T-cell (primary cell): ENCODE data around the gene PITX1. TPM values are rescaled to one million over a fixed set of nuclear protein-coding genes. Genes with fewer than 3 reads are reported as not detected.
A peak's percentile ranks its signal among the peaks of the same experiment; 100 is the strongest.

Source experiments
- ATAC-seq, 4 experiments: fragments of 200-7000 bp in 3 of 4; fragments of 150-1000 bp in 1 of 4; cut with Tn5 transposase; replicated peaks in 1 of 4; 1 replicate in 3 of 4; 2 replicates in 1 of 4; pipeline ENCODE4 v1.10.0; 2021; ENCODE audit warnings: moderate library complexity in 3 of 4, mild to moderate bottlenecking in 2 of 4, moderate number of reproducible peaks in 1 of 4
- CTCF ChIA-PET, 2 donors: fragments of 300-600 bp; sonication (Branson Sonifier 250); formaldehyde crosslinking; loops; one replicate each; lab custom pipeline; 2022; ENCODE audit warnings: antibody characterized with exemption in 2 of 2; lab: Charles Lee
- POLR2A ChIA-PET, 2 donors: fragments of 300-600 bp; sonication (Branson Sonifier 250); formaldehyde crosslinking; loops; one replicate each; lab custom pipeline; 2022; ENCODE audit warnings: antibody characterized with exemption in 2 of 2; lab: Charles Lee
- DNase-seq, 35 experiments: peaks; one replicate each; pipeline versions ENCODE4 v3.0.0 to v3.0.0-alpha.2; 2013 to 2023
- H3K27ac ChIP-seq: one replicate; pipeline ENCODE4 v1.5.1; 2013; ENCODE audit warnings: low read length
- H3K27me3 ChIP-seq, 2 experiments: replicated peaks in 1 of 2; 1 replicate in 1 of 2; 2 replicates in 1 of 2; pipeline versions ENCODE4 v1.6.1 to v1.7.0; 2013; ENCODE audit warnings: low read length in 1 of 2, mixed read lengths in 1 of 2; ENCODE audit not compliant: control insufficient read depth in 2 of 2, insufficient read depth in 2 of 2; ENCODE audit errors: extremely low read depth in 1 of 2
- H3K36me3 ChIP-seq, 2 donors: 1 replicate in 1 of 2; 2 replicates in 1 of 2; pipeline versions ENCODE4 v1.6.1 to v1.7.0; 2013; ENCODE audit warnings: low read length in 1 of 2; ENCODE audit not compliant: control insufficient read depth in 2 of 2, insufficient read depth in 1 of 2; ENCODE audit errors: extremely low read depth in 1 of 2
- H3K4me1 ChIP-seq, 2 experiments: 1 replicate in 1 of 2; 2 replicates in 1 of 2; pipeline versions ENCODE4 v1.6.1 to v1.7.0; 2013; ENCODE audit warnings: low read length in 2 of 2, mixed read lengths in 1 of 2; ENCODE audit not compliant: insufficient read depth in 2 of 2, control insufficient read depth in 1 of 2; ENCODE audit errors: extremely low read depth in 1 of 2
- H3K4me3 ChIP-seq, 2 donors: 1 replicate in 1 of 2; 2 replicates in 1 of 2; pipeline versions ENCODE4 v1.5.1 to v1.7.0; 2013; ENCODE audit warnings: mild to moderate bottlenecking in 2 of 2, low read length in 1 of 2, moderate library complexity in 1 of 2; ENCODE audit not compliant: control insufficient read depth in 1 of 2; ENCODE audit errors: extremely low read depth in 1 of 2
- H3K9me3 ChIP-seq: 2 replicates; pipeline ENCODE4 v1.7.0; 2013
- H3K27ac Mint-ChIP-seq, 2 donors: one replicate each; pipeline ENCODE4 v1.8.0; 2020 to 2021; ENCODE audit warnings: mild to moderate bottlenecking in 2 of 2, mixed read lengths in 2 of 2
- H3K27me3 Mint-ChIP-seq, 2 donors: one replicate each; pipeline ENCODE4 v1.8.0; 2021 to 2022; ENCODE audit warnings: mixed read lengths in 2 of 2
- H3K36me3 Mint-ChIP-seq: one replicate; pipeline ENCODE4 v1.8.0; 2021; ENCODE audit warnings: mixed read lengths
- H3K4me1 Mint-ChIP-seq, 3 donors: one replicate each; pipeline ENCODE4 v1.8.0; 2020 to 2022; ENCODE audit warnings: mixed read lengths in 3 of 3, mild to moderate bottlenecking in 1 of 3
- H3K4me3 Mint-ChIP-seq, 3 donors: one replicate each; pipeline ENCODE4 v1.8.0; 2020 to 2022; ENCODE audit warnings: mild to moderate bottlenecking in 3 of 3, mixed read lengths in 3 of 3, moderate library complexity in 3 of 3
- H3K9me3 Mint-ChIP-seq, 3 donors: one replicate each; pipeline ENCODE4 v1.8.0; 2020 to 2022; ENCODE audit warnings: mixed read lengths in 3 of 3
- WGBS: methylation state at CpG from one replicate; pipeline ENCODE4 v1.1.5; 2013; ENCODE audit warnings: missing lambda C conversion rate; ENCODE audit not compliant: insufficient coverage; 5-methylcytosine and 5-hydroxymethylcytosine counted together
- total RNA-seq, 35 experiments: library from RNA in 6 of 35; stranded (reverse) in 6 of 35; fragments of 120-200 nt in 1 of 35; gene quantifications; one replicate each; pipeline versions ENCODE4 v1.2.1 to v1.2.4 and lab custom pipeline; 2013 to 2026

The PITX1 gene
- total RNA-seq, 5 donors from 2014 or later (not counting 1 experiment from before 2014, with no cell fraction given): 0.32 to 0.38 TPM; not detected in 3

DNA sequence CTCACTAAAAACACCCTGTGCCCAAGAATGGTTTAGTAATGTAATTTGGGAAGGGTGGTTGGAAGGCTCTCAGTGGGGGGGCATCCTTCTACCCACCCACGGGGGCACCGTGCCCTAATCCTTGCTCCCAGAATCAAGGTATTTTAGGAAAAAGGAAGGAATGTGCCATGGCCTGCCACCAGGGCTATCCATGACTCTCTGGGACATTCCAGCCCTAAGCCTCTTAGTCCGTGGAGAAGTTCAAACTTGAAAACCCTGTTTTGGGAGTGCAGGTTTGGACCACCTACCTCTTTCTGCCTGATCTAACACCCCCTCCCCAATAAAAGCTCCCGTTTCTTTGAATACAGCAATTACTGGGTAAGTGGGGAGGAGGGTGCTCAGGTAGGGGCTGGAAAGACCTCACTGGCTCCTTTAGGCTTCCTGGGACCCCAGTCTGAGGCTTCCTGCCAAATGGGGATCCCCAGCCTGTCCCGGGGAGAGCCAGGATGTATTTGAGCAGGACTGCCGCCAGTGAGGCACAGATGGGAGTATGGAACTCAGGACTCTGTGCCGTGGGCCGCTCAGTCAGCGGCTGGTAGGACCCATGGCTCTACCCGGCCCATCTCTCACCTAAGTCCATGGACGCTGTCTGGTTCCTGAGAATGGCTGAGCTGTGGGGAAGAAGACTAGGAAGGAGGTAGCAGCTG lies 3.6 kb upstream of the PITX1 start:
- H3K9me3 ChIP-seq: no peaks in the 10 kb centered on the region
- Mint-ChIP-seq H3K9me3 (no peaks in the 10 kb centered on the region), H3K36me3 (no peaks in the 10 kb centered on the region), H3K27me3 (peaks cover 59 to 71% of the 10 kb centered on the region in 2 donors), H3K27ac (no peak overlapping the region), H3K4me3 (peak overlapping the region in 1 of 3 donors; percentile 51), H3K4me1 (peaks cover 16 to 35% (median 25%) of the 10 kb centered on the region in 3 donors)
- peaks cover 7 to 83% of the 10 kb centered on the region in 2 experiments for H3K27me3 ChIP-seq
- ChIA-PET CTCF (no interaction called here), POLR2A (no interaction called here)
- 15% methylated on average over 6 of the region's 11 CpGs for WGBS
- no peak for ATAC-seq
- H3K36me3 ChIP-seq: no peaks in the 10 kb centered on the region
- H3K27ac ChIP-seq: no peak overlapping the region
- no peak for DNase-seq
- H3K4me1 ChIP-seq: peaks cover 0 to 39% of the 10 kb centered on the region in 2 experiments
- no peak overlapping the region for H3K4me3 ChIP-seq

DNA sequence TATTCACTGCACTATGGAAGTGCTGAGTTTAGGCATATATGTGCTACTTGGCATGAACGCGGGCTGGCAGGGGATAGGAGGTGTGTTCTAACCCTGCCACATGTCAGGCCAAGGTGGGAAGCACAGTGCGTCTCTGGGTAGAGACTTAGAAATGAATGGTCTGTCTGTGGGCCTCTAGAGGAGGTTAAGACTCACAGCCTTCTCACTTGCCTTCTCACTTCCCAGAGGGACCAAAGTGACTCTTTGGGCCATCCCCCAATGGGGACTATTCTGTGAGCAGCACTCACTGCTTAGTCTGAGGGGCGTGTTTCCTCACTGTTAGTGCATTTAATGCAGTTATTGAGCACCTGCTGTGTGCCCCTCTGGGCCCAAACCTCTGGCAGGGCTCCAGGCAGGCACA lies 2.4 kb upstream of the PITX1 start:
- no peaks in the 10 kb centered on the region for H3K9me3 Mint-ChIP-seq
- ChIA-PET CTCF (no interaction called here), POLR2A (no interaction called here)
- no peak overlapping the region for H3K4me3 Mint-ChIP-seq
- Histone ChIP-seq H3K9me3 (no peaks in the 10 kb centered on the region), H3K27me3 (peaks cover 8 to 81% of the 10 kb centered on the region in 2 experiments), H3K4me3 (no peak overlapping the region), H3K36me3 (no peaks in the 10 kb centered on the region), H3K27ac (no peak overlapping the region), H3K4me1 (peaks cover 0 to 43% of the 10 kb centered on the region in 2 experiments)
- H3K27me3 Mint-ChIP-seq: peaks cover 57 to 72% of the 10 kb centered on the region in 2 donors
- no CpG with 5 or more reads among the region's 4 CpGs for WGBS
- peaks cover 24 to 43% (median 33%) of the 10 kb centered on the region in 3 donors for H3K4me1 Mint-ChIP-seq
- DNase-seq (no peak), ATAC-seq (no peak)
- no peak overlapping the region for H3K27ac Mint-ChIP-seq
- H3K36me3 Mint-ChIP-seq: no peaks in the 10 kb centered on the region

DNA sequence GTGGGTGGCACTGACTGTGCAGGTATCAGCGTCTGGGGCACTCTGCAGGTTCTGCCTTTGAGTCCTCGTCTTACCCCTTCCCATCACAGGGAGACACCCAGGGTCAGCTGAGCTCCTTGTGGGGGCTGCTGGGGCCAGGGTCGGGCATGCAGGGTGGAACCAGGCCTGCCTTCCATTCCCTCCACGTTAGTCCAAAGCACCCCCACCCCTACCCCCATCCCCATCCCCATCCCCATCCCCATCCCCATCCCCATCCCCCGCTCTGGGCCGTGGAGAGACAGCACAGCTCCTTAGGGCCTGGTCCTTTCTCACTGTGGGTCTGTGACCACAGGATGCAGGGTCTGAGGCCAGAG lies 1.6 kb upstream of the PITX1 start:
- Mint-ChIP-seq H3K27me3 (peaks cover 58 to 71% of the 10 kb centered on the region in 2 donors), H3K36me3 (no peaks in the 10 kb centered on the region), H3K4me3 (peak overlapping the region in 1 of 3 donors; percentile 82), H3K9me3 (no peaks in the 10 kb centered on the region), H3K27ac (no peak overlapping the region), H3K4me1 (peaks cover 30 to 46% (median 37%) of the 10 kb centered on the region in 3 donors)
- Histone ChIP-seq H3K4me1 (peaks cover 0 to 48% of the 10 kb centered on the region in 2 experiments), H3K27me3 (peaks cover 8 to 81% of the 10 kb centered on the region in 2 experiments), H3K36me3 (no peaks in the 10 kb centered on the region), H3K4me3 (no peak overlapping the region), H3K27ac (no peak overlapping the region), H3K9me3 (no peaks in the 10 kb centered on the region)
- ChIA-PET CTCF (no interaction called here), POLR2A (no interaction called here)
- WGBS: 40% methylated on average over 1 of the region's 6 CpGs
- DNase-seq (no peak), ATAC-seq (no peak)

DNA sequence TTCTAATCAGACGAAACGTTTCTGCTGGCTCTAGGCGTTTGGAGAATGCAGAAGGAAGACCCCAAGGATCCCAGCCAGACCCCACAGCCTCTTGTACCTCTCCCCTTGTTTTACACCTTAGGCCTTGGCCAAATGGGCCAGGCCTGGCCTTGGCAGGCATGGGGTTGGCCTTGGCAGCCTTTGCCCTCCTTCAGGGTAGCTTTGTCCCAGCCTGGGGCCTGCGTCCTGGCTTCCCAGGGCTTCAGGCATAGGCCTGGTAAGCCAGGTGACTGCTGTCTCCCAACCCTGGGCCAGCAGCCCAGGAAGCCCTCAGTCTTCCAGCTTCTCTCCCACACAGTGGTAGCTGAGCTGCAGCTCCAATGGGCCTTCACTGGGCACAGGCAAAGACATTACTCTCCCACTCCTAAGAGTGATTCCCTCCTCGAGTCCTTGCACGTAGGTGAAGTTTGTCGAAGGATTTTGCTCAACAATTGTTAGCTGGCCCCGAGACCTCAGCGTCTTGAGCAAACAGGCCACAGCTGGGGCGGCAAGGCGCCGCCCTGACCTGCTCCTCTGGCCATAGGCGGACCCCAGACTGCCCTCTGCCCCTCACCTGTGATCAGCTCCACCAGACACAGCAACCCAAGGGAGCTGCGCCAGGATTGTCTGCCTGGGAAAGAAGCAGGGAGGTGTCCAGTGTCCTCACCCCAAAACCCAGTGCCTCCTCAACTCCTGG lies 1.1 kb upstream of the PITX1 start:
- Histone ChIP-seq H3K9me3 (no peaks in the 10 kb centered on the region), H3K27ac (no peak overlapping the region), H3K27me3 (peaks cover 8 to 81% of the 10 kb centered on the region in 2 experiments), H3K4me1 (peaks cover 0 to 47% of the 10 kb centered on the region in 2 experiments), H3K4me3 (peak overlapping the region in 1 of 2 donors; percentile 40), H3K36me3 (no peaks in the 10 kb centered on the region)
- DNase-seq: no peak
- Mint-ChIP-seq H3K4me3 (peak overlapping the region; percentile 59 to 82 (median 66)), H3K27me3 (peaks cover 58 to 71% of the 10 kb centered on the region in 2 donors), H3K4me1 (peaks cover 34 to 45% (median 40%) of the 10 kb centered on the region in 3 donors), H3K27ac (no peak overlapping the region), H3K36me3 (no peaks in the 10 kb centered on the region), H3K9me3 (no peaks in the 10 kb centered on the region)
- POLR2A ChIA-PET: no interaction called here
- WGBS: 71% methylated on average over 10 of the region's 14 CpGs
- no peak for ATAC-seq
- CTCF ChIA-PET: no interaction called here

DNA sequence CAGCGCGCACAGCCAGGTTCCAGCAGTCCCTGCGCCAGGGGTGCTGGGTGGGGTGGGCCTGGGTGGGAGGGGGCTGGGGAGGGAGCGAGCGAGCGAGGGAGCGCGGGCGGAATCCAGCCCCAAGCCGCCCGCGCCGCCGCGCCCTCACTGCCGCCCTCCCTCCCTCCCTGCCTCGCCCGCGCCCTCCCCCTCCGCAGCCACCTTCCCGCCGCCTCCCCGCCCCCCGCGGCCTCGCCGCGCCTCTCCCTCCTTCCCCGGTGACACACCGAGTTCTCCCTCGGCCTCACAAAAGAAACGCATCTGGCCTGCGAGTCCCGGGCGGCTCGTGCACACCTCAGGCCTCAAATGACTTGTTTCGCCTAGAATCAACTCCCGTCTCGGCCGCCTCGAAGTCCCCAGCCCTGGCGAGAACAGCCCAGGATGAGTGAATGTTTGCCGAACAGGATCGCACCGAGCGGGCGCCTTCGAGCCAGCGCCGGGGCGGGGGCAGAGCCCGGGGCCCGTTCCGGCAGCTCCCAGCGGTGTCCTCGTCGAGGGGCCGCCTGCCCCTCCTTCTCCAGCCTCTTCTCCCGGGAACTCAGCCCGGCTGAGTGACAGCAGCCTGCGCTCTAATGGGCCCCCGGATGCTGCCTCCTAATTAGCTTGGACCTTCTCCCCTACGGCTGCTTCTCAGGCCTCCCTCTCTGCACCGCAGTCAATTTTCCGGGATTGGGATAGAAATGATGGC lies 371 bp upstream of the PITX1 start:
- peak in 2 of 35 experiments; percentile 19 to 21 for DNase-seq
- CTCF ChIA-PET: no interaction called here

More for the DNA sequence above, 371 bp upstream of the PITX1 start:
- Mint-ChIP-seq H3K4me1 (peaks cover 40 to 47% (median 41%) of the 10 kb centered on the region in 3 donors), H3K27me3 (peaks cover 64 to 76% of the 10 kb centered on the region in 2 donors), H3K36me3 (no peaks in the 10 kb centered on the region), H3K4me3 (peak overlapping the region; percentile 66 to 82 (median 78)), H3K9me3 (no peaks in the 10 kb centered on the region), H3K27ac (no peak overlapping the region)
- H3K4me3 ChIP-seq: peak overlapping the region in 1 of 2 donors; percentile 84
- H3K4me1 ChIP-seq: peaks cover 0 to 43% of the 10 kb centered on the region in 2 experiments
- POLR2A ChIA-PET: no interaction called here
- 5% methylated on average over 42 of the region's 65 CpGs for WGBS
- H3K27me3 ChIP-seq: peaks cover 8 to 79% of the 10 kb centered on the region in 2 experiments
- peak; percentile 25 to 36 (median 34) for ATAC-seq
- H3K27ac ChIP-seq: no peak overlapping the region
- H3K9me3 ChIP-seq: no peaks in the 10 kb centered on the region
- H3K36me3 ChIP-seq: no peaks in the 10 kb centered on the region
